Upper lobe of right lung (tissue), 1 donor: ENCODE data around the gene EXOSC7. TPM values are rescaled to one million over a fixed set of nuclear protein-coding genes. Genes with fewer than 3 reads are reported as not detected.

ENCODE experiments used
- ATAC-seq: fragments of 200-7000 bp; cut with Tn5 transposase; one replicate; pipeline ENCODE4 v1.9.1; 2020; ENCODE audit warnings: mild to moderate bottlenecking, moderate library complexity
- DNase-seq: peaks from one replicate; pipeline ENCODE4 v3.0.0-alpha.2; 2020
- H3K27ac ChIP-seq: fragments of 200-600 bp; one replicate; pipeline ENCODE4 v1.8.0; 2022
- H3K27me3 ChIP-seq: fragments of 200-600 bp; one replicate; pipeline ENCODE4 v1.8.0; 2022; ENCODE audit warnings: mild to moderate bottlenecking
- H3K36me3 ChIP-seq: fragments of 200-600 bp; one replicate; pipeline ENCODE4 v1.8.0; 2022
- H3K4me1 ChIP-seq: fragments of 200-600 bp; one replicate; pipeline ENCODE4 v1.8.0; 2022
- H3K4me3 ChIP-seq: fragments of 200-600 bp; one replicate; pipeline ENCODE4 v1.8.0; 2022; ENCODE audit warnings: mild to moderate bottlenecking
- H3K9me3 ChIP-seq: fragments of 200-600 bp; one replicate; pipeline ENCODE4 v1.8.0; 2022
- intact Hi-C: fragments of 100-400 bp; cut with DNase I; formaldehyde crosslinking; loops from one replicate; pipeline ENCODE4 v1.11.0; 2022
- total RNA-seq: library from RNA; stranded (reverse); fragmentation: NEBNext Ultra II Directional; extraction: Animal tissue kit (Norgen Biotek cat#: 25700); gene quantifications from one replicate; pipeline ENCODE4 v1.2.1, GENCODE V29; 2021
- TF ChIP-seq, protein P1 (sequence below): fragments of 200-600 bp; IDR thresholded peaks from one replicate; pipeline ENCODE4 v1.8.0; 2022; ENCODE audit warnings: antibody characterized with exemption
- donor health status: DM: no; HTN: yes; CAD: no; lungs with severe emphysema.

The EXOSC7 gene
- total RNA-seq, 1 donor from 2014 or later: 36.2 TPM

DNA sequence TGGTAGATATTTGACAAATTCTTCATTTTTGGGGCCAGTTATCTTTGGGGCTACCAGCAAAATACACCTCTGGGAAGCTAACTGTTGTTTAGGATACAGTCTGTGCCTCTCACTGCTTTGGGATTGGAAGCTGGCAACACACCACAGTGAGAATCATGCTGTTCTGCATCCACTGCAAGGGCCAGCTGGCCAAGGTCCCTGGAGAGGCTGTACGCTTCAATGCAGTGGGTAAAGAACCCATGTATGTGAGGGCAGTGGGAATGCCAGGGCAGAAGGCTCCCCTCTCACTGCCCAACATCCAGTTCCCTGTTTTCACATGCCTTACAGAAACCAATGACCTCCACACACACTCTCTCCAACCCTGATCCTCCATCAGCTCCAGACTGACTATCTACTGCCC lies 20.1 kb upstream of the EXOSC7 start:
- intact Hi-C loops: no loop called here
- peak; percentile 2 for ATAC-seq

DNA sequence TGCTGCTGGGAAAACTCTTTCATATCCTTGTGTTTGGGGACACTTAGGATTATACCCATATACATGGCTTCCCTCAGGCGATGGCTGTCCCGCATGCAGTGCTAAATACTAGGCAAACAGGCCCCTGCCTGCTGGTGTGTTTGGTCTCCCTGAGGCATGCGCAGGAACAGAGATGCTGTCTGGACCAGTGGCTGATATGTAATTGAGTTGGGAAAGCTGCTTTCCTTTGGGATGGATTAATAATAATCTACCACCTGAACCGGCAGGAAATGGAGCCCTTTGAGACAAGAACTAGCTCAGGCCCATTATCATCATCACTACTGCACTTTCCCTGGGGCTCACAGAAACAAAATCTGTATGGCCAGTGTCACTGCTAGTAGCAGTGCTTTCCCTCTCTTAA lies 18.1 kb upstream of the EXOSC7 start:
- H3K4me1 ChIP-seq: peaks cover 49% of the 10 kb centered on the region
- TF ChIP-seq, protein P1, sequence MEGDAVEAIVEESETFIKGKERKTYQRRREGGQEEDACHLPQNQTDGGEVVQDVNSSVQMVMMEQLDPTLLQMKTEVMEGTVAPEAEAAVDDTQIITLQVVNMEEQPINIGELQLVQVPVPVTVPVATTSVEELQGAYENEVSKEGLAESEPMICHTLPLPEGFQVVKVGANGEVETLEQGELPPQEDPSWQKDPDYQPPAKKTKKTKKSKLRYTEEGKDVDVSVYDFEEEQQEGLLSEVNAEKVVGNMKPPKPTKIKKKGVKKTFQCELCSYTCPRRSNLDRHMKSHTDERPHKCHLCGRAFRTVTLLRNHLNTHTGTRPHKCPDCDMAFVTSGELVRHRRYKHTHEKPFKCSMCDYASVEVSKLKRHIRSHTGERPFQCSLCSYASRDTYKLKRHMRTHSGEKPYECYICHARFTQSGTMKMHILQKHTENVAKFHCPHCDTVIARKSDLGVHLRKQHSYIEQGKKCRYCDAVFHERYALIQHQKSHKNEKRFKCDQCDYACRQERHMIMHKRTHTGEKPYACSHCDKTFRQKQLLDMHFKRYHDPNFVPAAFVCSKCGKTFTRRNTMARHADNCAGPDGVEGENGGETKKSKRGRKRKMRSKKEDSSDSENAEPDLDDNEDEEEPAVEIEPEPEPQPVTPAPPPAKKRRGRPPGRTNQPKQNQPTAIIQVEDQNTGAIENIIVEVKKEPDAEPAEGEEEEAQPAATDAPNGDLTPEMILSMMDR: no peak
- no peak overlapping the region for H3K4me3 ChIP-seq
- intact Hi-C loops: no loop called here
- no peaks in the 10 kb centered on the region for H3K9me3 ChIP-seq
- H3K36me3 ChIP-seq: peaks cover 28% of the 10 kb centered on the region
- no peaks in the 10 kb centered on the region for H3K27me3 ChIP-seq
- no peak for ATAC-seq
- no peak for DNase-seq
- no peak overlapping the region for H3K27ac ChIP-seq

More for the DNA sequence above, 20.1 kb upstream of the EXOSC7 start:
- no peaks in the 10 kb centered on the region for H3K27me3 ChIP-seq
- TF ChIP-seq, protein P1: no peak
- DNase-seq: no peak
- peaks cover 28% of the 10 kb centered on the region for H3K36me3 ChIP-seq
- H3K27ac ChIP-seq: no peak overlapping the region
- H3K4me3 ChIP-seq: no peak overlapping the region
- H3K4me1 ChIP-seq: peaks cover 42% of the 10 kb centered on the region
- no peaks in the 10 kb centered on the region for H3K9me3 ChIP-seq

DNA sequence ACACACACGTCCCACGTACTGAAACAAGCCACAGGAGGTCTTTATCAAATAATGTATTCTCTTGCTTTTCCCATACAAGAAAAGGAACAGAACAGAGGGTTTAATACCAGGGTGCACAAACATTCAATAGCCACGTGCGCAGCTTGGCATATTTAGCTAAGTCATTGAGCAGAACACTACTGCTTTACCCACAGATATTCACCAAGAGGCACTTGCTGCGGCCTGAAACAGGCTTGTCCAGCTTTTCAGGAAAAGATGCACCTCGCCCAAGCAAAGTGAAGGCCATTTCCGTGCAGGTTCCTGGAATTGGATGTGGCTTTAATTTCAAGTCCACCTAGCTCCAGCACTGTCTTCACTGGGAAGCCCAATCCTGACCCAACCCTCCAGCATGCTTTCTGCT lies 17.7 kb upstream of the EXOSC7 start:
- ATAC-seq (peak; percentile 18), DNase-seq (no peak)
- intact Hi-C loops: no loop called here
- no peaks in the 10 kb centered on the region for H3K9me3 ChIP-seq
- no peak overlapping the region for H3K4me3 ChIP-seq
- H3K4me1 ChIP-seq: peaks cover 53% of the 10 kb centered on the region
- peaks cover 27% of the 10 kb centered on the region for H3K36me3 ChIP-seq
- TF ChIP-seq, protein P1: no peak
- no peaks in the 10 kb centered on the region for H3K27me3 ChIP-seq
- H3K27ac ChIP-seq: no peak overlapping the region

DNA sequence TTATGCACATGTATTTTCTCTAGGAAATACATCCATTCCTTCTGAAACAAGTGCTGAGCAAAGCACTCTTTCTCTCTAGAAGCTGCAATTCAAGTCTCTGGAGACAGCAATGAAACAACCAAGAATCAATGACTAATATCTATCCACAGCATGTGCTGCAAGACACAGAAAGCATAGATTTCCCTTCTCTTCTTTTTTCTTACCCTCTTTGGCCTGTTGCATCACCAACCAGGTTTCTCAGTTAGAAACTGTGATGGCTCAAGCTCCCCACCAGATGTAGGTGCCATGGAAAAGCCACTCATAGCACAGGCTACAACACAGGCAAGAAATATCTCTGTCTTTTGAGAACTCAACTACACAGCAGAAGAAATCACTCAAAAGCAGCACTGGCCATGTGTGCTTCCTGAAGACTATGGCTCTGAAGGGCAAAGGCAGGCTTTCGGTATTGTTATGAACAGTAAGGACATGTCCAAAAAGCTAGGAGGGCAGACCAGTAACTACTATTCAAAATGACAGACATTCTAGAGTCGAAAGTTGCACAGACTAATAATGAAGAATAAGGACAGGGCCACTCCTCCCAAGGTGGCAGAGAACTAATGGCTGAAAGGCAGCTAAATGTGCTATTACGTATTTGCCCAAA lies 15.5 kb upstream of the EXOSC7 start:
- TF ChIP-seq, protein P1: no peak
- DNase-seq (no peak), ATAC-seq (no peak)
- no peaks in the 10 kb centered on the region for H3K27me3 ChIP-seq
- H3K27ac ChIP-seq: no peak overlapping the region
- H3K36me3 ChIP-seq: peaks cover 22% of the 10 kb centered on the region
- H3K4me1 ChIP-seq: peaks cover 52% of the 10 kb centered on the region
- no peak overlapping the region for H3K4me3 ChIP-seq
- no peaks in the 10 kb centered on the region for H3K9me3 ChIP-seq
- intact Hi-C loops: no loop called here

DNA sequence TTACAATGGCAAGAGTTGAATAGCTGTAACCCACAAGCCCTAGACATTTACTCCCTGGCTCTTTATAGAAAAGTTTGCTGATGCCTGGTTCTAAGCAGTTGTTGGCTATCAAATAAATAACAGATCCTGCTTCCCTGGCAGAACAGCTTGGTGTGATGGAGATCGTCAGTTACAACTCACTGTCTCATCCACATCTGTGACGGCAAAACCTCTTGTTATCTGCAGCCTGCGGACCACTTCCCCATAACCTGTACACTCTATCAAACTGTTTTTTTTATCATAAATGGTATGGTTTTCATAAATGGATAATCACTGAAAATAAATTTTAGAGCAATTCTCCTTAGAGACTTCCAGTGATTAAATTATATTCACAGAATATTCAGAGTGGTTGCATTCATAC lies 14.2 kb upstream of the EXOSC7 start:
- Histone ChIP-seq H3K4me1 (peaks cover 51% of the 10 kb centered on the region), H3K27me3 (no peaks in the 10 kb centered on the region), H3K9me3 (no peaks in the 10 kb centered on the region), H3K27ac (no peak overlapping the region), H3K36me3 (peaks cover 22% of the 10 kb centered on the region), H3K4me3 (no peak overlapping the region)
- intact Hi-C loops: no loop called here
- TF ChIP-seq, protein P1: no peak
- ATAC-seq (no peak), DNase-seq (no peak)
